ENCODE data around the gene ZMYM2. TPM values are rescaled to one million over a fixed set of nuclear protein-coding genes. Genes with fewer than 3 reads are reported as not detected.

Gene ZMYM2
- total RNA-seq, 4 donors from 2014 or later, result 60.7 to 75.3 (median 68.1) TPM

- no peak for TF ChIP-seq EP300 (IDR thresholded peaks at IDR 0.05)
- TF ChIP-seq CTCF (IDR thresholded peaks at IDR 0.05), result peak in 1 of 5 experiments; percentile 42
- TF ChIP-seq POLR2A (IDR thresholded peaks at IDR 0.05), result no peak
- Histone ChIP-seq H3K4me3 (peak overlapping the region; percentile 61 to 95 (median 82)), H3K27me3 (no peaks in the 10 kb centered on the region), H3K9me3 (no peaks in the 10 kb centered on the region), H3K36me3 (no peaks in the 10 kb centered on the region), H3K4me1 (peaks cover 0 to 45% (median 24%) of the 10 kb centered on the region in 4 donors), H3K27ac (peak overlapping the region; percentile 94 to 100 (median 97))
- 1% methylated on average over 34 to 35 of the region's 61 CpGs for WGBS, 2 donors
- DNase-seq (ENCODE audit: low spot score in 2 of 2), result peak; percentile 21 to 34
Observed at GRCh38 chr13:19959141-19959830, 759 bp downstream of the ZMYM2 start.

GRCh38 chr13:19959831-19960652 lies 1.5 kb downstream of the ZMYM2 start:
- 1 to 4% methylated on average over 13 of the region's 13 CpGs for WGBS, 2 donors
- no peaks in the 10 kb centered on the region for H3K27me3 ChIP-seq
- H3K4me1 ChIP-seq, result peaks cover 0 to 49% (median 26%) of the 10 kb centered on the region in 4 donors
- H3K4me3 ChIP-seq, result peak overlapping the region; percentile 61 to 95 (median 82)
- TF ChIP-seq POLR2A (IDR thresholded peaks at IDR 0.05) (peak in 1 of 2 donors; percentile 55), EP300 (IDR thresholded peaks at IDR 0.05) (peak in 1 of 2 donors; percentile 60), CTCF (IDR thresholded peaks at IDR 0.05) (peak; percentile 83 to 96 (median 92))
- no peaks in the 10 kb centered on the region for H3K36me3 ChIP-seq
- H3K27ac ChIP-seq, result peak overlapping the region; percentile 94 to 100 (median 97)
- no peaks in the 10 kb centered on the region for H3K9me3 ChIP-seq
- peak; percentile 62 to 77 for DNase-seq (ENCODE audit: low spot score in 2 of 2)

GRCh38 chr13:19960653-19960976 lies 2.1 kb downstream of the ZMYM2 start:
- Histone ChIP-seq H3K27ac (peak overlapping the region in 2 of 4 donors; percentile 38 to 100), H3K36me3 (no peaks in the 10 kb centered on the region), H3K4me3 (peak overlapping the region in 2 of 4 donors; percentile 61 to 78), H3K27me3 (no peaks in the 10 kb centered on the region), H3K4me1 (peaks cover 0 to 49% (median 26%) of the 10 kb centered on the region in 4 donors), H3K9me3 (no peaks in the 10 kb centered on the region)
- WGBS, 2 donors, result 65 to 66% methylated on average over 2 of the region's 2 CpGs
- TF ChIP-seq CTCF (IDR thresholded peaks at IDR 0.05) (no peak), POLR2A (IDR thresholded peaks at IDR 0.05) (no peak), EP300 (IDR thresholded peaks at IDR 0.05) (no peak)
- DNase-seq (ENCODE audit: low spot score in 2 of 2), result no peak

- Histone ChIP-seq H3K36me3 (peaks cover 0 to 8% (median 0%) of the 10 kb centered on the region in 3 donors), H3K27ac (peak overlapping the region in 3 of 4 donors; percentile 26 to 100 (median 40)), H3K4me1 (peaks cover 0 to 49% (median 26%) of the 10 kb centered on the region in 4 donors), H3K9me3 (no peaks in the 10 kb centered on the region), H3K27me3 (no peaks in the 10 kb centered on the region), H3K4me3 (no peak overlapping the region)
- 47% methylated on average over 4 of the region's 4 CpGs for WGBS, 2 donors
- TF ChIP-seq POLR2A (IDR thresholded peaks at IDR 0.05), result no peak
- no peak for TF ChIP-seq CTCF (IDR thresholded peaks at IDR 0.05)
- TF ChIP-seq EP300 (IDR thresholded peaks at IDR 0.05), result no peak
- no peak for DNase-seq (ENCODE audit: low spot score in 2 of 2)
Observed at GRCh38 chr13:19961489-19961888, 3.0 kb downstream of the ZMYM2 start.

- Histone ChIP-seq H3K9me3 (no peaks in the 10 kb centered on the region), H3K27ac (peak overlapping the region in 3 of 4 donors; percentile 26 to 100 (median 40)), H3K4me1 (peaks cover 0 to 49% (median 26%) of the 10 kb centered on the region in 4 donors), H3K27me3 (no peaks in the 10 kb centered on the region), H3K4me3 (no peak overlapping the region), H3K36me3 (peaks cover 0 to 10% (median 0%) of the 10 kb centered on the region in 3 donors)
- TF ChIP-seq EP300 (IDR thresholded peaks at IDR 0.05), result no peak
- no peak for DNase-seq (ENCODE audit: low spot score in 2 of 2)
Observed at GRCh38 chr13:19961924-19962323, 3.4 kb downstream of the ZMYM2 start.
